Amygdala (tissue), 56 donors: ENCODE measurements around the gene CRTC2.
"Not testable (repeated sequence)": the region's sequence is repeated elsewhere in the genome, so short reads cannot be mapped to it uniquely, and the experiment has no call there.

Experiments used
- DNase-seq, 56 donors: peaks; one replicate each; lab custom pipeline; 2025; lab: John Stamatoyannopoulos, UW

CRTC2 gene, protein sequence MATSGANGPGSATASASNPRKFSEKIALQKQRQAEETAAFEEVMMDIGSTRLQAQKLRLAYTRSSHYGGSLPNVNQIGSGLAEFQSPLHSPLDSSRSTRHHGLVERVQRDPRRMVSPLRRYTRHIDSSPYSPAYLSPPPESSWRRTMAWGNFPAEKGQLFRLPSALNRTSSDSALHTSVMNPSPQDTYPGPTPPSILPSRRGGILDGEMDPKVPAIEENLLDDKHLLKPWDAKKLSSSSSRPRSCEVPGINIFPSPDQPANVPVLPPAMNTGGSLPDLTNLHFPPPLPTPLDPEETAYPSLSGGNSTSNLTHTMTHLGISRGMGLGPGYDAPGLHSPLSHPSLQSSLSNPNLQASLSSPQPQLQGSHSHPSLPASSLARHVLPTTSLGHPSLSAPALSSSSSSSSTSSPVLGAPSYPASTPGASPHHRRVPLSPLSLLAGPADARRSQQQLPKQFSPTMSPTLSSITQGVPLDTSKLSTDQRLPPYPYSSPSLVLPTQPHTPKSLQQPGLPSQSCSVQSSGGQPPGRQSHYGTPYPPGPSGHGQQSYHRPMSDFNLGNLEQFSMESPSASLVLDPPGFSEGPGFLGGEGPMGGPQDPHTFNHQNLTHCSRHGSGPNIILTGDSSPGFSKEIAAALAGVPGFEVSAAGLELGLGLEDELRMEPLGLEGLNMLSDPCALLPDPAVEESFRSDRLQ

GRCh38 chr1:153958111-153958960, at the start of gene CRTC2:
TSS of gene CRTC2 (minus strand) at chr1:153958612. CDS start at chr1:153958497, 115 bp downstream.
- peak; percentile 65 to 100 (median 97) for DNase-seq

DNA sequence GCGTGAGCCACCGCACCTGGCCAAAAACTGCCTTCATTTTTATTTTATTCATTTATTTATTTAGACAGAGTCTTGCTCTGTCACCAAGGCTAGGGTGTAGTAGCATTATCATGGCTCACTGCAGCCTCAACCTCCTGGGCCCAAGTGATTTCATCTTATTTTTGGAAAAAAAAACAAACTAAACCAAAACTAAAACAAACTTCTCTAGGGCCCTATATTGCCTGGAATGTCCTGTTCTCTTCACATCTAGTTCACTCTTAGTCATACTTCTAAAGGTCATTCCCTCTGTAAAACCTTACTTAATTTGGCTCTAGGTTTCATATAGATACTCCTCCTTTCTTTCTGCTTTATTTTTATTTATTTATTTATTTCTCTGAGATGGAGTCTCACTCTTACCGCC, 47.7 kb upstream of the CRTC2 start:
- DNase-seq, result no peak

- DNase-seq, result no peak
These were observed 42.0 kb upstream of the CRTC2 start for GRCh38 chr1:154000420-154000819.

DNA sequence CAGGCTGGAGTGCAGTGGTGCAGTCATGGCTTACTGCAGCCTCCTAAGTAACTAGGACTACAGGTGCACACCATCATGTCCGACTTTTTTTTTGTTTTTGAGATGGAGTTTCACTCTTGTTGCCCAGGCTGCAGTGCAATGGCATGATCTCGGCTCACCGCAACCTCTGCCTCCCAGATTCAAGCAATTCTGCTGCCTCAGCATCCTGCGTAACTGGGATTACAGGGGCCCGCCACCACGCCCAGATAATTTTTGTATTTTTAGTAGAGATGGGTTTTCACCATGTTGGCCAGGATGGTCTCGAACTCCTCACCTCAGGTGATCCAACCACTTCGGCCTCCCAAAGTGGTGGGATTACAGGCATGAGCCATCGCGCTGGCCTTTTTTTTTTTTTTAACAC, 38.5 kb upstream of the CRTC2 start:
- DNase-seq, result not testable (repeated sequence)

DNA sequence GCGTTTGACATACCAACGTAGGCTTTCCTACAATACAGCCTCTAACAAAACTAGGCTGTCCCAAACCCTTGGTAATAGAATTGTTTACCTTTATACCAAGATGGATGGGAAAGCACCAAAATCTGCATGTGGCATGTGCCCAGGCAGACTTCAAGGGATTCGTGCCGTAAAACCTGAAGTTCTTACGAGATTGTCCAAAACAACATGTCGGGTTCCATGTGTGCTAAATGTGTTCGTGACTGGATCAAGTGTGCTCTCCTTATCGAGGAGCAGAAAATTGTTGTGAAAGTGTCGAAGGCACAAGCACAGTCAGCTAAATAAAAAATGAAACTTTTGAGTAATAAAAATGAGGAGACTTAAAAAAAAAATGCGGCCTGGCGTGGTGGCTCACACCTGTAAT, 37.2 kb upstream of the CRTC2 start:
- DNase-seq, result no peak

DNA sequence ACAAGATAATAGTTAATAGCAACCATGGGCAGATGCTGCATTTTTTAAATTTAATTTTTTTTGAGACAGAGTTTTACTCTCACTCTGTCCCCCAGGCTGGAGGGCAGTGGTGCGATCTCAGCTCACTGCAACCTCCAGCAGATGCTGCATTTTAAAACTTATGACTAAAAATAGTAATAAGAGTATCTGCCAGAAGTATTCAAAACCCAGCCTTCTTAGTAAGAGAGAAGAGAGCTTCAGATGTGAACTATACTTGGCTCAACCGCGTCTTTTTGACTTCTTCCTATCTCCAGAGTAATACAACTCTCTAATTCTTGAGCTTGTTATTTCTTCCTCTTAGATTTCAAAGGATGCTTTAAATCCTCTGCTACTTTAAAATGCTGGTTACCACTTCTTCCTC, 36.8 kb upstream of the CRTC2 start:
- DNase-seq, result no peak

- DNase-seq, result no peak
These were observed 33.4 kb upstream of the CRTC2 start for GRCh38 chr1:153991806-153992205.

- no peak for DNase-seq
These were observed 32.8 kb upstream of the CRTC2 start for GRCh38 chr1:153991151-153991630.

DNA sequence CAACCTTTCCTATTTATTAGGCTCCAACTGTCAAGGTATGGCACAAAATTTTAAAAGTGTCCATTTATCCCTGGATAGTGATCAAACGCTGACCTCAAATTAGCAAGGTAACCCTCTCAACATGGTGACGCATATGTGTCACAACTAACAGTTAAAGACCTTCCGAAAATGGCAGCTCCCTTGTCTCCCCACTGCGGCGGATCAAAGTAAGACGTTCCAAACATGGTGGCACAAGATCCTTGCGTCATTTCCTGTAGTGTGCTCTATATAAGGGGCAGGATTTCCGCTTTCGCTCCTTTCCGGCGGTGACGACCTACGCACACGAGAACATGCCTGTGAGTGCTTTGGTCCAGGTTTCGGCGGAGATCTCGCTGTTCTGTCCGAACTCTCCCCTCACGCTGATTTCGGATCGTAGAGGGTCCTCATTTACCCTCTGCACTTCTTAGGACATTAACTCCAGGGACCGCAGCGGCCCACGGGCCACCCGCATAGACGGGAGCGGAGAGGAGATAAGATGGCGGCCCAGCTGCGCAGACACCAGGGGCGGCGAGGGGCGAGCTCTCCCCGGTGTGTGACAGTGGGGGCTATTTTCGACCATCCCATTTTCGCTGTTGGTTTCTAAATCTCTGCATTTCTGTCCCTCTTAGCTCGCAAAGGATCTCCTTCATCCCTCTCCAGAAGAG, 32.2 kb upstream of the CRTC2 start, which contains the start of gene RPS27:
RPS27 (plus strand) TSS at position 295 of the 683 bp plus-strand sequence; CDS start at position 330, 35 bp downstream.
- DNase-seq, result peak; percentile 37 to 96 (median 85)

GRCh38 chr1:153987621-153988020, 29.2 kb upstream of the CRTC2 start:
- no peak for DNase-seq

DNA sequence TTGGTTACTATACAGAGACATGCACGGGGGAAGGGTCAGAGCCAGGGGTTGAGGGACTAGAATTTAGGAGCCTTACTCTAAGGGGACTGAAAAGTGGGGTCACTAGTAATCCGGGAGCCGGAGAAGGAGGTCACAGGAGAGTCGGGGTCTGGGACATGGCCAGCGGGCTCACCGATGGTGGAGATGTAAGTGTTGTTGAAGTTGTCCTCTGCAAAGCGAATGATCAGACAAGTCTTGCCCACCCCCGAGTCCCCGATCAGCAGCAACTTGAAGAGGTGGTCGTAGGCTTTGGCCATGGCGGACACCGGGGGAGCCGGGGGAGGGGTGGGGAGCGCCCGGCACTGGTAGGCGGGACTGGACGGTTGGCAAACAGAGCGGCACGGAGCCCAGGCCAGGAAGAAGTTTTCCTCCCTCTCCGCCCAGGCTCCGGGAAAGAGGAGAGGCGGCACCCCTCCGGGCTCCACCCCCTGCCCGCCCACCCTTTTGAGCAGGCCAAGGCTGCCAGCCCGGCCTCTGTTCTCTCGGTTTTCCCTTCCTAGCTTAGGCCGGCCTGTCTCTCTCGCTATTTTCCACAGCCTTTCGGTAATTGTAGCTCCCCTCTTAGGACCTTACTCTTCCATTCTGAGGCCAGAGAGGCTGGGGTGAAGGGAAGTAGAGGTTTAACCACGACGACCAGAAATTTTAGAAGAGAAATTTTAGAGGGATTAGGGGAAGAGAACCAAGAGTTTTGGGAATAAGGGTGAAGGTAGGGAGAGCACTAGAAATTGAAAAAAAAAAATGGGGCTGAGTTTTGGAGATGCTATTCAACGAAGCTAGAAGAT, 27.7 kb upstream of the CRTC2 start, which contains the start of gene RAB13:
RAB13 (minus strand) TSS at position 399 of the 821 bp plus-strand sequence; CDS start at position 296, 103 bp downstream.
- DNase-seq, result peak in 50 of 56 donors; percentile 6 to 80 (median 52)

DNA sequence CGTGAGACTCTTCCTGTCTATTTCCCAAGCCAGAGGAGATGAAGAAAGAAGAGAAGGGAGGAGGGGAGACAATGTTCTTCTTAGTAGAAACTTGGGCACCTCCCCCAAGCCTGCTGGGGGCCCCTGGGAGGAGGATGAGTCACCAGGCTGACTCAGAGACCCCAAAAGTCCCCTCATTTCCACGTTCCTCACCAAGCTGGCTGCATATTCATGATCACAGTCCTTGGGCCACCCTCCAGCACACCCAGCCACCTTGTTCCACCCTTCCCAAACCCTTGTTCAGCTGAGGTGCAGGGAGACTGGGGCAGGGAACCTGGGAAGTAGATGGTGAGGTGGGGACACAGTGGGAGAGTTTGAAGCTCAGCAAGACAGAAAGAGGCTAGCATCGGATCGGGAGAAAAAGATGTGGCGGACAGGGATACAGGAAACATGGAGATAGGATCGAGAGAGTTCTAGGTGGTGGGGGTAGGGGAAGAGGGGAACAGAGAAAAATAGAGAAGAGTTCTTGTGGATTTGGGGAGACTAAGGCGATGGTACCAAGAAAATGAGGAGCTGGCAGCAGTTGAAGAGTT, 27.0 kb upstream of the CRTC2 start:
- DNase-seq, result peak in 5 of 56 donors; percentile 3 to 33 (median 14)

DNA sequence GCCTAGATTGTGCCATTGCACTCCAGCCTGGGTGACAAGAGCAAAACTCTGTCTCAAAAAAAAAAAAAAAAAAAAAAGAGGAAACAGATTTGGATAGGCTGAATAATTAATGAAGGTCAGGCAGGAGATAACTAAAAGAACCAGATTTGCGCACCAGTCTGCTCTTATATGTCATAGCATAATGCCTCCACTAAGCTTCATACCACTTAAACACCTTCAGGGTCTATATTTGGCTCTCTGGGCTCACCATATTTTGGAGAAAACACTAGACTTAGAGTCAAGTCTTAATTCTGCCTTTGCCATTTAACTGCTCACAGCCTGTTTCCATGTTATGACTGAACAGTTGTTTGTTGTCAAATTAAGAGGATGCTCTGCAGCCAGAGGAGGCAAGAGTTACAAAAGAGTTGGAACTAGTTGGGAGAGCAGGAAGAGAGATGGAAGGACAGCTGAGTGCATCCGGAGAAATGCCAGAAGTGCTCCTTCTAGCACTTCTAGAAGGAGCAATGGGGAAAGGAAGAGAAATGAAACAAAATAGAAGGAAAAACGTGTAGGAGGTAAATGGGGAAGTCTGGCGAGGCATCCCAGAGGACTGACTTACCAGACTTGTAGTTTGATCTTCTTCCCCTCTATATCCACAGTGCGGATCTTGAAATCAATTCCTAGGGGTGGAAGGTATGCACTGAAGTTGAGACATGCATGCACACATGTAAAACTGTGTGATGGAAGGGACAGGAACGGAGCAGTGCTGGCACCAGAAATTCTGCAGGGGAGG, 25.9 kb upstream of the CRTC2 start:
- DNase-seq, result no peak

GRCh38 chr1:153981735-153982134, 23.3 kb upstream of the CRTC2 start:
- DNase-seq, result not testable (repeated sequence)

DNA sequence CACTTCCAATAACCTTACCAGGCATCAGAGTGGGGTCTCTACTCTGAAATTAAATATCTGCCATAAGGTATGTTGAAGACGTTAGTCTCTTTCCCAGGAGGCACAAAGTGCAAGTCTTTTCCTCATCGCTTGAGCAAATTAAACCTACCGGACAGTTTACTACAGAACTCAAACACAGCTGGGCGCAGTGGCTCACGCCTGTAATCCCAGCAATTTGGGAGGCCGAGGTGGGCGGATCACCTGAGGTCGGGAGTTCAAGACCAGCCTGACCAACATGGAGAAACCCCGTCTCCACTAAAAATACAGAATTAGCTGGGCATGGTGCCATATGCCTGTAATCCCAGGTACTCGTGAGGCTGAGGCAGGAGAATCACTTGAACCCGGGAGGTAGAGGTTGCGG, 20.7 kb upstream of the CRTC2 start:
- not testable (repeated sequence) for DNase-seq

DNA sequence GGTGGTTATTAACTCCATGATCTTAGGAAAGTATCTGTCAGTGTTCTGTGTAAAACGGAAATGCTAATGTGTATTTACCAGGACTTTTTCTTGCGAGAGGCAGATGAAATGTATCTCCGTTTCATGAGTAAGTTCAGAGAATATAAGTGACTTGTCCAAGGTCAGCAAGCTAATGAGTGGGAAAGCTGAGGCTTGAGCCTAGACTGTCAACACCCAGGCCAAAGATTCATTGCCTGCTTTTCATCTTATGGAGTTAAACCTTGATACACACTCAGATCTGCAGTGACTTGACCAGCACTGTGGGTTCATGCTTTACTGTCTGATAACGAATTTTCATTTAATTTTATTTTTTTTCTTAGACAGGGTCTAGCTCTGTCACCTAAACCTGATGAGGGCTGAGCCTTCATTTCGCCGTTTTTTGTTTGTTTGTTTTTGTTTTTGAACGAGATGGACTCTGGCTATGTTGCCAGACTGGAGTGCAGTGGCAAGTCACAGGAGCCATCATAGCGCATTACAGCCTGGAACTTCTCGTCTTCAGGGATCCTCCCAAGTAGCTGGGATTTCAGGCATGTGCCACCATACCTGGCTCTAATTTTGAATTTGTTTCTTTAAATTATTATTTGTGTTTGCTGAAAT, 20.0 kb upstream of the CRTC2 start:
- DNase-seq, result no peak
